Osteoblast (primary cell): ENCODE data around the gene BMP10. TPM values are rescaled to one million over a fixed set of nuclear protein-coding genes. Genes with fewer than 3 reads are reported as not detected.

Experiments
- DNase-seq: peaks from one replicate; pipeline ENCODE4 v3.0.0; 2011; ENCODE audit warnings: low spot score, mixed read lengths; ENCODE audit not compliant: insufficient read length; ENCODE audit errors: missing footprints
- H2AFZ ChIP-seq: 2 replicates; pipeline ENCODE4 v1.6.0; 2011; ENCODE audit warnings: mild to moderate bottlenecking, low read length
- H3K27ac ChIP-seq: 2 replicates; pipeline ENCODE4 v1.5.1; 2011; ENCODE audit warnings: mild to moderate bottlenecking, low read depth, low read length, moderate library complexity
- H3K27me3 ChIP-seq: 2 replicates; pipeline ENCODE4 v1.6.0; 2012; ENCODE audit warnings: mild to moderate bottlenecking, control low read depth, inconsistent platforms, low read length, moderate library complexity; ENCODE audit not compliant: insufficient read depth
- H3K36me3 ChIP-seq: 2 replicates; pipeline ENCODE4 v1.5.1; 2011; ENCODE audit warnings: mild to moderate bottlenecking, low read length, control low read depth, moderate library complexity; ENCODE audit not compliant: insufficient read depth
- H3K4me1 ChIP-seq: 2 replicates; pipeline ENCODE4 v1.5.1; 2011; ENCODE audit warnings: mild to moderate bottlenecking, low read length, control low read depth, moderate library complexity; ENCODE audit not compliant: insufficient read depth
- H3K4me2 ChIP-seq: 2 replicates; pipeline ENCODE4 v1.6.0; 2011; ENCODE audit warnings: mild to moderate bottlenecking, low read length; ENCODE audit not compliant: insufficient read depth
- H3K4me3 ChIP-seq: fragments of 200-600 bp; sonication (generic); 3 replicates; pipeline ENCODE4 v1.5.1; 2012; ENCODE audit warnings: mild to moderate bottlenecking, low read length, inconsistent platforms; ENCODE audit not compliant: insufficient read depth
- H3K79me2 ChIP-seq: 2 replicates; pipeline ENCODE4 v1.6.0; 2012; ENCODE audit warnings: mild to moderate bottlenecking, low read length, control low read depth, inconsistent platforms; ENCODE audit not compliant: insufficient read depth
- H3K9me3 ChIP-seq: 2 replicates; pipeline ENCODE4 v1.5.1; 2011; ENCODE audit warnings: low read depth, low read length, control low read depth
- H4K20me1 ChIP-seq: 2 replicates; pipeline ENCODE4 v1.6.0; 2012; ENCODE audit warnings: mild to moderate bottlenecking, low read length, control low read depth; ENCODE audit not compliant: insufficient read depth
- CTCF ChIP-seq: IDR thresholded peaks from 2 replicates; pipeline ENCODE4 v1.5.1; 2011; ENCODE audit warnings: mild to moderate bottlenecking, low read depth, low read length, moderate library complexity; ENCODE audit errors: extremely low read depth
- total RNA-seq: library from RNA; depleted of rRNA; stranded (reverse); fragments of >200 nt; gene quantifications from 2 replicates; pipeline ENCODE4 v1.2.3, GENCODE V29; 2012

The BMP10 gene
- total RNA-seq, 1 donor = not detected

- Histone ChIP-seq H2AFZ (no peak overlapping the region), H4K20me1 (no peaks in the 10 kb centered on the region), H3K4me1 (no peaks in the 10 kb centered on the region), H3K4me3 (no peak overlapping the region), H3K4me2 (no peak overlapping the region), H3K27ac (no peak overlapping the region), H3K36me3 (no peaks in the 10 kb centered on the region), H3K27me3 (peaks cover 4% of the 10 kb centered on the region), H3K79me2 (no peaks in the 10 kb centered on the region), H3K9me3 (no peaks in the 10 kb centered on the region)
- DNase-seq = no peak
- no peak for TF ChIP-seq CTCF
Measured at GRCh38 chr2:68817306-68817705, 53.9 kb downstream of the BMP10 start.

Other genes starting within 250 kb of the BMP10 start
- gene PROKR1, start 227.8 kb downstream of the BMP10 start, total RNA-seq = not detected in 2 replicates
- gene ARHGAP25, start 136.6 kb downstream of the BMP10 start, total RNA-seq = under 0.01 and 0.29 TPM in 2 replicates
- gene GKN2, start 81.5 kb upstream of the BMP10 start, total RNA-seq = not detected in 2 replicates
- 0.29 TPM in 1 of 2 replicates, not detected in the other for gene GKN1, start 103.2 kb upstream of the BMP10 start, total RNA-seq
- gene ANTXR1, start 141.8 kb upstream of the BMP10 start, total RNA-seq = 123 and 134 TPM in 2 replicates